Left lung (tissue), 10 donors: ENCODE results near the gene FZD10. TPM values are rescaled to one million over a fixed set of nuclear protein-coding genes. Genes with fewer than 3 reads are reported as not detected.

Source experiments
- ATAC-seq: fragments of 200-7000 bp; cut with Tn5 transposase; one replicate; pipeline ENCODE4 v1.9.1; 2020; ENCODE audit warnings: moderate library complexity
- DNase-seq, 4 donors: peaks; one replicate each; pipeline ENCODE4 v3.0.0-alpha.2; 2013 to 2020
- H3K27ac ChIP-seq, 2 donors: fragments of 200-600 bp; sonication (generic) in 1 of 2; one replicate each; pipeline versions ENCODE4 v1.5.0 to v1.8.0; 2020 to 2021
- H3K27me3 ChIP-seq, 2 donors: fragments of 200-600 bp; sonication (generic) in 1 of 2; one replicate each; pipeline versions ENCODE4 v1.5.0 to v1.8.0; 2020 to 2021
- H3K36me3 ChIP-seq, 2 donors: fragments of 200-600 bp; sonication (generic) in 1 of 2; one replicate each; pipeline versions ENCODE4 v1.5.0 to v1.8.0; 2020 to 2021
- H3K4me1 ChIP-seq, 2 donors: fragments of 200-600 bp; one replicate each; pipeline ENCODE4 v1.8.0; 2021
- H3K4me3 ChIP-seq, 2 donors: fragments of 200-600 bp; sonication (generic) in 1 of 2; one replicate each; pipeline versions ENCODE4 v1.5.0 to v1.8.0; 2020 to 2021; ENCODE audit warnings: mild to moderate bottlenecking in 1 of 2
- H3K9me3 ChIP-seq, 2 donors: fragments of 200-600 bp; sonication (generic) in 1 of 2; one replicate each; pipeline versions ENCODE4 v1.5.0 to v1.8.0; 2020 to 2021
- intact Hi-C, 2 donors: fragments of 100-400 bp; cut with DNase I; formaldehyde crosslinking; loops; one replicate each; pipeline versions ENCODE4 v1.11.2 to v1.14.2; 2022
- polyA plus RNA-seq, 6 donors: library from polyadenylated mRNA; unstranded; fragments of 120-200 nt; gene quantifications; one replicate each; pipeline ENCODE4 v1.2.1, GENCODE V29; 2013; ENCODE audit not compliant: insufficient read length in 6 of 6
- total RNA-seq, 2 donors: library from RNA; stranded (reverse); fragmentation: NEBNext Ultra II Directional; extraction: Animal tissue kit (Norgen Biotek cat#: 25700); gene quantifications; one replicate each; pipeline ENCODE4 v1.2.1, GENCODE V29; 2021
- TF ChIP-seq, protein P1 (sequence below), 2 donors: fragments of 200-600 bp; sonication (generic) in 1 of 2; IDR thresholded peaks; one replicate each; pipeline versions ENCODE4 v1.5.0 to v1.8.0; 2021; ENCODE audit warnings: antibody characterized with exemption in 2 of 2
- donor health status: DM: no; HTN: yes; CAD: no.
- donor health status: DM: no; HTN: no; CAD: no.

FZD10 gene
- total and polyA plus RNA-seq, 8 donors = 0.58 to 1.2 (median 0.89) TPM

DNA sequence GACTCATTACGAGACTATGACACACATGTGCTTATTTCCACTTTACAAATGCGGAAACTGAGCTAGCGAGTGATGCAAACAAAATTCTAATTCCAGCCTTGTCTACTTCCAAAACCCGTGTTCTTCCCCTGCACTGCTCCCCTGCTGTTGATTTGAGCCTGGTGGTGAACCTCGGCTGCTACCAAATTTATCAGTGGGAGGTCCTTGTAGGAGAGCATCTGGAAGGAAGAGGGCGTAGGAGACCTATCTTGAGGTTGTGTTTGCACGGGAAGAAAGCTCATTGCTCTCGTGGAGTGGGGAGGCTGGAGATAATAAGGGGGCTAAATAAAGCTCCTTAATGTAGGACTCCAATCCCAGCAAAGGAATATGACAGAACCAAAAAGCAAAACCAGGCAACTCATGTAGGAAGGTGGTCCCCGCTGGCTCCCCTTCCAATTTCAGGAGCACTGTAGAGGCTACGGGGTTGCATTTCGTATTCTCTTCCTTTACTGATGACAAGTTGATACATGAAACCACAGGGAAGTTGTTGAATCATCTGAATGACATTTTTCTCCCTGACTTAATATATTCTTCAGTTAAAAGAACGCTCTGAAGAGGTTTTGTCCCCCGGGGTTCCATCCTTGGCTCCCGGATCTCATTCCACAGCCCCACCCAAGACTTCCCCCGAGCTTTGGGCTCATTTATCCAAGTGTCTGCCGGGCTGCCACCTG is 52.6 kb downstream of the FZD10 start:
- intact Hi-C loops = no loop called here
- DNase-seq (no peak), ATAC-seq (no peak)
- Histone ChIP-seq H3K36me3 (no peaks in the 10 kb centered on the region), H3K9me3 (peaks cover 0 to 3% of the 10 kb centered on the region in 2 donors), H3K27me3 (peaks cover 0 to 30% of the 10 kb centered on the region in 2 donors), H3K4me3 (no peak overlapping the region), H3K27ac (no peak overlapping the region), H3K4me1 (no peaks in the 10 kb centered on the region)
- TF ChIP-seq, protein P1, sequence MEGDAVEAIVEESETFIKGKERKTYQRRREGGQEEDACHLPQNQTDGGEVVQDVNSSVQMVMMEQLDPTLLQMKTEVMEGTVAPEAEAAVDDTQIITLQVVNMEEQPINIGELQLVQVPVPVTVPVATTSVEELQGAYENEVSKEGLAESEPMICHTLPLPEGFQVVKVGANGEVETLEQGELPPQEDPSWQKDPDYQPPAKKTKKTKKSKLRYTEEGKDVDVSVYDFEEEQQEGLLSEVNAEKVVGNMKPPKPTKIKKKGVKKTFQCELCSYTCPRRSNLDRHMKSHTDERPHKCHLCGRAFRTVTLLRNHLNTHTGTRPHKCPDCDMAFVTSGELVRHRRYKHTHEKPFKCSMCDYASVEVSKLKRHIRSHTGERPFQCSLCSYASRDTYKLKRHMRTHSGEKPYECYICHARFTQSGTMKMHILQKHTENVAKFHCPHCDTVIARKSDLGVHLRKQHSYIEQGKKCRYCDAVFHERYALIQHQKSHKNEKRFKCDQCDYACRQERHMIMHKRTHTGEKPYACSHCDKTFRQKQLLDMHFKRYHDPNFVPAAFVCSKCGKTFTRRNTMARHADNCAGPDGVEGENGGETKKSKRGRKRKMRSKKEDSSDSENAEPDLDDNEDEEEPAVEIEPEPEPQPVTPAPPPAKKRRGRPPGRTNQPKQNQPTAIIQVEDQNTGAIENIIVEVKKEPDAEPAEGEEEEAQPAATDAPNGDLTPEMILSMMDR (IDR thresholded peaks at IDR 0.05) = no peak

Other genes starting within 250 kb of the FZD10 start
- not detected for gene PIWIL1, start 175.4 kb downstream of the FZD10 start, total RNA-seq
- under 1 TPM in 4 of 6 donors, not detected in 2; 0.04 to 0.82 (median 0.08) TPM for gene PIWIL1, start 175.4 kb downstream of the FZD10 start, polyA plus RNA-seq